GM12801 (cell line): ENCODE results near the gene MAGEC3.

Source experiments
- CTCF ChIP-seq: IDR thresholded peaks from one replicate; pipeline ENCODE4 v1.5.1; 2011; ENCODE audit warnings: control low read depth; ENCODE audit not compliant: insufficient read length; ENCODE audit errors: extremely low read depth

MAGEC3 gene

GRCh38 chrX:141857479-141857878 is 19.4 kb downstream of the MAGEC3 start:
- TF ChIP-seq CTCF, result no peak

GRCh38 chrX:141879616-141880015 is 41.5 kb downstream of the MAGEC3 start:
- TF ChIP-seq CTCF, result no peak

GRCh38 chrX:141894733-141895132 is 56.6 kb downstream of the MAGEC3 start:
- no peak for TF ChIP-seq CTCF

GRCh38 chrX:141897690-141898089 is 59.6 kb downstream of the MAGEC3 start:
- TF ChIP-seq CTCF, result no peak

- no peak for TF ChIP-seq CTCF
Measured at GRCh38 chrX:141902366-141902765, 64.2 kb downstream of the MAGEC3 start.

GRCh38 chrX:141903400-141904155 is 65.5 kb downstream of the MAGEC3 start, which contains the start of gene MAGEC1:
Gene MAGEC1 (plus strand): TSS chrX:141903894. CDS start chrX:141905073, 1,179 bp downstream.
- no peak for TF ChIP-seq CTCF

- TF ChIP-seq CTCF, result no peak
Measured at GRCh38 chrX:141904262-141904661, 66.1 kb downstream of the MAGEC3 start.

GRCh38 chrX:141917801-141918200 is 79.7 kb downstream of the MAGEC3 start:
- TF ChIP-seq CTCF, result no peak
